NCI-H187 treated with DMSO at 0.1 percent for 48 hours (cell line): ENCODE measurements around the gene RAD51B.
"Not testable (repeated sequence)": the region's sequence is repeated elsewhere in the genome, so short reads cannot be mapped to it uniquely, and the experiment has no call there.

ENCODE experiments used
- DNase-seq: peaks from one replicate; lab custom pipeline; 2025; lab: John Stamatoyannopoulos, UW

Gene RAD51B

GRCh38 chr14:67984274-67984673 lies 164.7 kb downstream of the RAD51B start:
- DNase-seq: no peak

GRCh38 chr14:67986131-67986841 lies 166.7 kb downstream of the RAD51B start:
- DNase-seq: no peak

GRCh38 chr14:67987606-67988005 lies 168.0 kb downstream of the RAD51B start:
- DNase-seq: no peak

GRCh38 chr14:67988210-67988609 lies 168.6 kb downstream of the RAD51B start:
- not testable (repeated sequence) for DNase-seq

- DNase-seq: no peak
These were observed 171.0 kb downstream of the RAD51B start for GRCh38 chr14:67990576-67990975.

- no peak for DNase-seq
These were observed 175.0 kb downstream of the RAD51B start for GRCh38 chr14:67994531-67994930.

GRCh38 chr14:67996235-67996634 lies 176.7 kb downstream of the RAD51B start:
- no peak for DNase-seq

- DNase-seq: no peak
These were observed 179.3 kb downstream of the RAD51B start for GRCh38 chr14:67998834-67999233.

- DNase-seq: no peak
These were observed 179.7 kb downstream of the RAD51B start for GRCh38 chr14:67999290-67999689.

GRCh38 chr14:67999705-68000384 lies 180.3 kb downstream of the RAD51B start:
- DNase-seq: no peak

- DNase-seq: no peak
These were observed 180.9 kb downstream of the RAD51B start for GRCh38 chr14:68000511-68000910.

GRCh38 chr14:68008491-68008890 lies 188.9 kb downstream of the RAD51B start:
- no peak for DNase-seq

- DNase-seq: no peak
These were observed 191.9 kb downstream of the RAD51B start for GRCh38 chr14:68011406-68012028.

- DNase-seq: no peak
These were observed 193.3 kb downstream of the RAD51B start for GRCh38 chr14:68012871-68013270.

- DNase-seq: no peak
These were observed 193.7 kb downstream of the RAD51B start for GRCh38 chr14:68013326-68013725.

- no peak for DNase-seq
These were observed 195.2 kb downstream of the RAD51B start for GRCh38 chr14:68014771-68015170.

GRCh38 chr14:68015356-68016254 lies 196.0 kb downstream of the RAD51B start:
- no peak for DNase-seq

GRCh38 chr14:68016255-68016914 lies 196.8 kb downstream of the RAD51B start:
- no peak for DNase-seq

- DNase-seq: no peak
These were observed 199.0 kb downstream of the RAD51B start for GRCh38 chr14:68018598-68018997.

- DNase-seq: no peak
These were observed 200.9 kb downstream of the RAD51B start for GRCh38 chr14:68020493-68020892.

- peak; percentile 94 for DNase-seq
These were observed 201.6 kb downstream of the RAD51B start for GRCh38 chr14:68020999-68021663.
